ENCODE data around the gene SLC7A11. TPM values are rescaled to one million over a fixed set of nuclear protein-coding genes. Genes with fewer than 3 reads are reported as not detected.
"Not testable (repeated sequence)": the region's sequence is repeated elsewhere in the genome, so short reads cannot be mapped to it uniquely, and the experiment has no call there.

The SLC7A11 gene
- total RNA-seq, 1 donor from 2014 or later, result 0.75 TPM

- no peak for DNase-seq (ENCODE audit: low spot score)
Measured at GRCh38 chr4:138242834-138243156, 646 bp upstream of the SLC7A11 start.

GRCh38 chr4:138241281-138242075 is 671 bp downstream of the SLC7A11 start:
- DNase-seq (ENCODE audit: low spot score), result no peak

DNA sequence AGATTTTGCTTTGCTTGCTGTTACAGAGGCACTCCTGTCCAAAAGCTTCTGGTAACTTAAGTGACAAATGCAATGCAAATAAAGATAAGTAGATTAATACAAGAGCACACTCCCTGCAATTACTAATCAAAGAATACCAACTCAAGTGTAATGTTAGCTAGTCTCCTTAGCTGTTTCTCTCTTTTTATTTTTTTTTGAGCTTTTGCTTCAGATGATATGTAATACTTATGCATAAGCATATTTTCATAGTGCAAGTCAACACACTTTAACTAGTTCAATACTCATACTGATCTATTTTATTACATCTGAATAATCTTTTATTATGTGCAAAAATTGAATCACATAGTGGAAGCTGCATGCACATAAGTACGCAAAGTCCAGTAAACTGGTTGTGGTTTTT is 2.7 kb downstream of the SLC7A11 start:
- no peak for DNase-seq (ENCODE audit: low spot score)

DNA sequence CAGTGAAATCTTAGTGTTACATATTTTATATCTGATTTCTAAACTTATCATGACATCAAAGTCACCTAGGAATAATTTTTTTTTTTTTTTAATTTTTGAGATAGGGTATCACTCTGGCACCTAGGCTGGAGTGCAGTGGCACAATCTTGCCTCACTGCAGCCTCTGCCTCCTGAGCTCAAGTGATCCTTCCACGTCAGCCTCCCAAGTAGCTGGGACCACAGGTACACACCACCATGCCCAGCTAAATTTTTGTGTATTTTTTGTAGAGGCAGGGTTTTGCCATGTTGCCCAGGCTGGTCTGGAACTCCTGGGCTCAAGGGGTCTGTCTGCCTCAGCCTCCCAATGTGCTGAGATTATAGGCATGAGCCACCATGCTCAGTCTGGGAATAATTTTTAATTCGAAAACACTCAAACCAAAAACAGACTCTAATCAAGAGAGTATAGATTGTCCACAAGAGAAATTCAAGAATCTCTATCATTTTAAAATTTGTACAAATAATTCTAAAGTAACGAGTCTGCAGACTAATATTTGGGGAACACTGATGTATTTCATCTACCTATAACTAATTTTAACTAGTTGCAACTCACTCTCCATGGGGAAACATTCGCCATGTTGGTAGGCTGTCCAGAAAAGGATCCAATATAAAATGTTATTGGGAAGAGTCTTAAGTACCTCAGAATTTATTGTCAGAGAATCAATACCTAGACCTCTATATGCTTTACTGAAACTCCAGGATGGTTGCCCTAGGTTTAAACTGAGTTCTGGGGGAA is 3.4 kb downstream of the SLC7A11 start:
- no peak for DNase-seq (ENCODE audit: low spot score)

- DNase-seq (ENCODE audit: low spot score), result not testable (repeated sequence)
Measured at GRCh38 chr4:138237132-138237531, 5.0 kb downstream of the SLC7A11 start.

DNA sequence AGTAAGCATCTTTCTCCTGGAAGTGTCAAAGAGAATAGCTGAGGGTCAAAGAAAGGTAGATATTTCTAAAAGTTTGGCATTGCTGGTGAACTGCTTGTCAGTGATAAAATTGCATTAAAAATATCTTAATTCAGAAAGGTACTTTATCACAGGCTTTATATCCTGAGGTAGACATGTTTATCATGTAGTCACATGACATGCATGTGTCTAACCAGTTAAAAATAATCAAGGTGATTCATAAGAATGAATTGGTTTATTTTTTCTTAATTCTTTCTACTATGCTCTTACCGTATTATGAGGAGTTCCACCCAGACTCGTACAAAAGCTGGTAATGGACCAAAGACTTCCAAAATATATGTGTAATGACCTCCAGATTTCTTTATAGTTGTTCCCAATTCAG is 6.1 kb downstream of the SLC7A11 start:
- no peak for DNase-seq (ENCODE audit: low spot score)

- no peak for DNase-seq (ENCODE audit: low spot score)
Measured at GRCh38 chr4:138235419-138235952, 6.7 kb downstream of the SLC7A11 start.

- no peak for DNase-seq (ENCODE audit: low spot score)
Measured at GRCh38 chr4:138234248-138234647, 7.9 kb downstream of the SLC7A11 start.

GRCh38 chr4:138233313-138234034 is 8.7 kb downstream of the SLC7A11 start:
- DNase-seq (ENCODE audit: low spot score), result no peak

DNA sequence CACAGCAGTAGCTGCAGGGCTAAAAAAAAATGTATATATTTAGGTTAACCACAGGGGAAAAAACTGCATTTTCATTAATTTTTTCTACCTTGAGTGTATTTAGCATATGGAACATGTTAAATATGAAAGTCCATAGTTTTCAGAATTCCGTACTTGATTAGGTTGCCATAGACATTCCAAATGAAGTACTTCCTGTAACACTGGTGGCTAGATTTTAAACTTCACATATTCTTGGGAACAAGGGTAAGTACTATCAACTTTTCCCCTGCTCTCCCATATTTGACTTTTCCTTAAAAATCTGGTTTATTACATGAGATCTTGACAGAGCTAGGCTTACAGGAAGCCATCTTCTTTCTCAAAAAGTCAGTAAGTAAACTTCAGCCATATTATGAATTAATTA is 9.8 kb downstream of the SLC7A11 start:
- no peak for DNase-seq (ENCODE audit: low spot score)

- no peak for DNase-seq (ENCODE audit: low spot score)
Measured at GRCh38 chr4:138230048-138230447, 12.1 kb downstream of the SLC7A11 start.

DNA sequence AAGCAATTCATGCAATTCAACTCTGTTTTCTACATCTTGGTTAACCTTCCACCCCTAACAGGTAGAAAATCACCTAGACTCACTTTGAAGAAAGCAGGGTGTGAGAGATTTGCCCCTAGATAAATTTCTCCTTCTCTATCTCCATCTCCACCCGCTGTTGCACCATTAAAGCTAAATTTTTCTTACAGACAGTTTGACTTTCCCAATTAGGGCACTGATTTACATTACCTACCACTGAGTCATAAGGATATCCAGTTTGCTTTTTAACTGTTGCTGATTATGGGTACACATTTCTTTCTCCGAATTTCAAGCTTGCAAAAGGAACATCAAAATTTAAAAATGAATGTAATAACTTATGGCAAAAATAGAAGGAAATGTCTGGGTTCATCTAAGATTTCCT is 13.0 kb downstream of the SLC7A11 start:
- no peak for DNase-seq (ENCODE audit: low spot score)

DNA sequence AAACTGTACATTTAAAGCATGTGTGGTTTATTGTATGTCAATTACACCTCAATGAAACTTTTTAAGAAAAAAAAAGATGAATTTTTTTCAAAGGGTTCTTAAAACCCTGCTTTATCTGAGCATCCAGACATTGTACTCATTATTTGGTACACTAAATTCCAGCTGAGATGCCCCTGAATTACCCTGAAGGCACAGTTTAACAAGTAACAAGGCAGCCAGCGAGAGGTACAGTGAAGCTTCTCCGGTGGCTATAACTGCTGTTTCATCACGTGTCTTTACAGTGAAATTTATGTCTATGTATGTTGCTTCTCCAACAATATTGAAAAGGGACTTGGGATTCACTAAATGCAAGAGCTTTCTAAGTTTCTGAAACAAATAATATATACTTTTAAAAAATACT is 15.8 kb downstream of the SLC7A11 start:
- DNase-seq (ENCODE audit: low spot score), result no peak

DNA sequence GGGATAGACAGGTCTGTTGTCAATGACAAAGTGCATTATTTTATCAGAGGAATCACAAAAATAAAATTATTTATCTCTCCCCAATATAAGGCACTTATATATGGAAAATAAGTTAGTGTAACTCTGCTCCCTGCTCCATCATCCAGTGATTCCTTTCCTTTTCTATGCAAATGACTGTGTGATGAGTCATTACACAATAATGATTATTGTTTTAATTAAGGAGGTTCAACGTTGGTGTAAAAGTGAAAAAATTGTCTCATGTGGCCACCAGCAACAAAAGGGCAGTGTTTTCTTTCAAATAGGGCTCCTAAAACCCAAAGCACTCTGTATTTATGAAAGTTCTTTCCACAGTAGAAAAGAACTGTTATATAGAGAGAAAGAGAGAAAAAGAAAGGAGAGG is 16.7 kb downstream of the SLC7A11 start:
- DNase-seq (ENCODE audit: low spot score), result no peak

- DNase-seq (ENCODE audit: low spot score), result no peak
Measured at GRCh38 chr4:138224614-138225013, 17.5 kb downstream of the SLC7A11 start.

DNA sequence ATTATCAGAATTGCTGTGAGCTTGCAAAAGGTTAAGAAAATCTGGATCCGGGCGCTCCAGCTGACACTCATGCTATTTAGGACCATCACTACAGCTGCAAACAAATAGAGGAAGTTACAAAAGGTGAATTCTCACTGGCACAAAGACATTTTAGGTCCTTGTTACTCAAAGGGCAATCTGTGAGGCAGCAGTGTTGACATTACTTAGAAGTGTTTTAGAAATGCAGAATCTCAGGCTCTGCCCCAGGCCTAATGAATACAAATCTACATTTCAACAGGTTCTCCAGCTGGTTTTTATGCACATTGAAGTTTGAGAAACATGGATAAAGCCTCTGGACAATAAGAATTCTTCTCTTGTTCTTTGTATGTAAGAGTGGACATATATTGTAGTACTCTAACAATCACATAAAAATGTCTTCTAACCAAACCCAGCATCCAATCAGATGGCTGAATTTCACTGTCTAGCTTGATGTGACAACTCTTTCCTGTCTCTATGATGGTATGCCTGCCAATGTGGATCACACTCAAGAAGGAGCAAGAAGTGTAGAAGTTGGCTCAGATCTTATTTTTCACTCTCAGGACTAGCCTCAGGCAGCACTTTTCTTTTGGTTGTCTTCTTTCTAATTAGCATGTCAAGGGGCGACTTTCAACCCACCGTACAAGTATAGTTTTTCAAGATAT is 18.8 kb downstream of the SLC7A11 start:
- no peak for DNase-seq (ENCODE audit: low spot score)

DNA sequence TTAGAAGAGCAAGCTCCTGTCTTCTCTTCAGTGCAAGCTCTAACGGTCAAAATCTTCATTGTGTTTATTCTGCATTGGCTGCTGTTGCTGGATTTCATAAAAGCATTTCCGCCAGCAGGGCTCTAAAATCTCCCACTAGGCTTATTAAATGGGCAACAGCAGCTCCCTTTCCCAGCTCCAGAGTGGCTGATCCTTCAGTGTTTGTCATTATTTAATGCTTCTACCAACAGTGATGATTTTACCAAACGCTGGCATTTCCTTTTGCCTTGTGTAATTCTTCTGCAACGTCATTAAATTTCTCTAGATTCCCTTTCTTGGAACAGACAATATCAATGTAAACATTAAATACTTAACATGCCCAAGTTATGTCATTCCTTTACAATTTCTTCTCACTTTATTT is 20.1 kb downstream of the SLC7A11 start:
- no peak for DNase-seq (ENCODE audit: low spot score)

GRCh38 chr4:138218976-138219375 is 23.2 kb downstream of the SLC7A11 start:
- DNase-seq (ENCODE audit: low spot score), result no peak

GRCh38 chr4:138217567-138217966 is 24.6 kb downstream of the SLC7A11 start:
- DNase-seq (ENCODE audit: low spot score), result no peak

DNA sequence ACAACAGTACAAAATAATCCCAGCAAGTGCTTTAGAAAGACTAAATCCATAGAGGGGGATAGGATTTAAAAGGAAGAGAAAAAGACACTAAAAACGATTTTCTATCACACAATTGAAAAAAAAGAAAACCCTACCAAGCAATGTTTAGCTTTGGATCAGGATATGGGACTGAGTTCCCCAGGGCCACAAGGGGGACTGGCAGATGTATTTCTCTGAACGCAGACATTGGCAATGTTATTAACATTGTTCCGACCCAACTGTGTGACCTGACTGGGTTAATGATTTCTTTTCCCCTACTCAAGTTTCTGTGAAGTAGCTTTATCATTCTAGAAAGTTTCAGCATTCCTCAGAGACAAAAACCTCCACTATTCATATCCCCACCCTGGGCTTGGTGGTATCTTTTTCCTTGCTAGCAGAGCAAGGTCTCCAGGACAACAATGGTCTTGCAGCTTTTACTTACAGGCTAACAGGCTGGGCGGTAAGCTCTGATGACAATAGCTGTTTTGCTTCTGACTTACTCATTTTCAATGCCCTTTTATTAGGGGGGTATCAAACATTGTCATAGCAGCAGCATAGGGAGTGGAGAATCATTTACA is 25.8 kb downstream of the SLC7A11 start:
- no peak for DNase-seq (ENCODE audit: low spot score)

- not testable (repeated sequence) for DNase-seq (ENCODE audit: low spot score)
Measured at GRCh38 chr4:138210576-138210975, 31.6 kb downstream of the SLC7A11 start.

All from mucosa of gallbladder (tissue), 1 donor.